GM18868 (cell line): ENCODE measurements around the gene YPEL4.

Source experiments
- ATAC-seq: cut with Tn5 transposase; IDR thresholded peaks from one replicate; pipeline ENCODE4 v1.9.1; 2021; ENCODE audit warnings: mild to moderate bottlenecking, moderate library complexity; ENCODE audit not compliant: unreplicated experiment

YPEL4 gene

GRCh38 chr11:57634311-57634710, 15.4 kb downstream of the YPEL4 start:
- ATAC-seq = no peak

- no peak for ATAC-seq
These were observed 16.2 kb downstream of the YPEL4 start for GRCh38 chr11:57633394-57634070.

- no peak for ATAC-seq
These were observed 17.6 kb downstream of the YPEL4 start for GRCh38 chr11:57632116-57632515.

GRCh38 chr11:57630171-57630570, 19.5 kb downstream of the YPEL4 start:
- ATAC-seq = no peak

GRCh38 chr11:57626895-57627294, 22.8 kb downstream of the YPEL4 start:
- ATAC-seq = no peak

- ATAC-seq = no peak
These were observed 24.8 kb downstream of the YPEL4 start for GRCh38 chr11:57624864-57625263.

GRCh38 chr11:57622263-57622662, 27.4 kb downstream of the YPEL4 start:
- ATAC-seq = no peak

- ATAC-seq = no peak
These were observed 29.2 kb downstream of the YPEL4 start for GRCh38 chr11:57620467-57620866.

GRCh38 chr11:57619331-57619730, 30.4 kb downstream of the YPEL4 start:
- ATAC-seq = no peak

GRCh38 chr11:57618438-57618837, 31.3 kb downstream of the YPEL4 start:
- no peak for ATAC-seq

GRCh38 chr11:57616595-57616994, 33.1 kb downstream of the YPEL4 start:
- ATAC-seq = no peak

- ATAC-seq = no peak
These were observed 34.4 kb downstream of the YPEL4 start for GRCh38 chr11:57615308-57615707.

GRCh38 chr11:57614234-57614772, 35.4 kb downstream of the YPEL4 start:
- ATAC-seq = no peak

- no peak for ATAC-seq
These were observed 39.5 kb downstream of the YPEL4 start for GRCh38 chr11:57610170-57610569.

GRCh38 chr11:57605028-57605420, 44.7 kb downstream of the YPEL4 start:
- ATAC-seq = no peak

- ATAC-seq = no peak
These were observed 45.2 kb downstream of the YPEL4 start for GRCh38 chr11:57604296-57605027.

GRCh38 chr11:57601297-57601696, 48.4 kb downstream of the YPEL4 start:
- no peak for ATAC-seq

GRCh38 chr11:57599381-57599780, 50.3 kb downstream of the YPEL4 start:
- ATAC-seq = no peak

- no peak for ATAC-seq
These were observed 50.9 kb downstream of the YPEL4 start for GRCh38 chr11:57598831-57599155.

GRCh38 chr11:57597916-57598830, 51.5 kb downstream of the YPEL4 start:
- no peak for ATAC-seq

- ATAC-seq = no peak
These were observed 52.2 kb downstream of the YPEL4 start, which contains the start of gene SERPING1 for GRCh38 chr11:57597461-57597915. Gene SERPING1 (plus strand): TSS chr11:57597685. CDS start chr11:57598271, 586 bp downstream.
